SK-N-SH (cell line): ENCODE data around the gene TTC3. TPM values are rescaled to one million over a fixed set of nuclear protein-coding genes. Genes with fewer than 3 reads are reported as not detected.

ENCODE experiments used
- CTCF ChIA-PET: fragments of 300-600, 350-600 bp; formaldehyde crosslinking; extraction: SDS; loops from one replicate; lab custom pipeline; 2021; lab: Yijun Ruan, JAX
- POLR2A ChIA-PET: fragments of 350-600 bp; sonication (Branson Sonifier 250); formaldehyde crosslinking; extraction: SDS; loops from one replicate; lab custom pipeline; 2020; ENCODE audit warnings: antibody characterized with exemption, inconsistent platforms; lab: Yijun Ruan, JAX
- DNase-seq: peaks from one replicate; pipeline ENCODE4 v3.0.0; 2012
- H2AFZ ChIP-seq: fragments of 200-600 bp; sonication (generic); 2 replicates; pipeline ENCODE4 v1.8.1; 2016; ENCODE audit warnings: antibody characterized with exemption, mild to moderate bottlenecking, low read depth
- H3F3A ChIP-seq: fragments of 200-600 bp; sonication (generic); replicated peaks from 2 replicates; pipeline ENCODE3; 2016; ENCODE audit warnings: antibody characterized with exemption, mild to moderate bottlenecking; ENCODE audit not compliant: insufficient read depth
- H3K27ac ChIP-seq, 2 experiments: fragments of 200-500 bp in 1 of 2; fragments of 200-600 bp in 1 of 2; sonication (Bioruptor generic) in 1 of 2; sonication (generic), shearing (Covaris generic) in 1 of 2; 2 replicates each; pipeline versions ENCODE4 v1.5.1 to v1.6.1; 2014 to 2016; ENCODE audit warnings: low read depth in 2 of 2, inconsistent platforms in 1 of 2, low read length in 1 of 2, mild to moderate bottlenecking in 1 of 2, mixed read lengths in 1 of 2
- H3K27me3 ChIP-seq: fragments of 200-600 bp; sonication (generic), shearing (Covaris generic); 2 replicates; pipeline ENCODE4 v1.6.1; 2016; ENCODE audit warnings: mixed run types; ENCODE audit not compliant: insufficient read depth
- H3K36me3 ChIP-seq, 2 experiments: fragments of 200-500 bp in 1 of 2; fragments of 200-600 bp in 1 of 2; sonication (Bioruptor generic) in 1 of 2; sonication (generic) in 1 of 2; replicated peaks in 1 of 2; 2 replicates each; pipeline versions ENCODE3 to v1.5.1; 2014 to 2016; ENCODE audit warnings: low read length in 1 of 2, mild to moderate bottlenecking in 1 of 2; ENCODE audit not compliant: insufficient read depth in 2 of 2, control insufficient read depth in 1 of 2
- H3K4me1 ChIP-seq, 2 experiments: fragments of 200-500 bp in 1 of 2; fragments of 200-600 bp in 1 of 2; sonication (Bioruptor generic) in 1 of 2; sonication (generic), shearing (Covaris generic) in 1 of 2; 2 replicates each; pipeline versions ENCODE4 v1.5.1 to v1.6.1; 2014 to 2016; ENCODE audit warnings: low read depth in 1 of 2, low read length in 1 of 2, mixed run types in 1 of 2; ENCODE audit not compliant: insufficient read depth in 2 of 2, control insufficient read depth in 1 of 2
- H3K4me2 ChIP-seq: fragments of 200-600 bp; sonication (generic), shearing (Covaris generic); 2 replicates; pipeline ENCODE4 v1.6.1; 2017; ENCODE audit warnings: mixed run types
- H3K4me3 ChIP-seq, 2 experiments: fragments of 200-500 bp in 1 of 2; fragments of 200-600 bp in 1 of 2; sonication (Bioruptor generic) in 1 of 2; sonication (generic), shearing (Covaris generic) in 1 of 2; 2 replicates each; pipeline versions ENCODE4 v1.5.1 to v1.8.1; 2014 to 2016; ENCODE audit warnings: low read depth in 2 of 2, inconsistent platforms in 1 of 2, low read length in 1 of 2, mild to moderate bottlenecking in 1 of 2, mixed read lengths in 1 of 2, moderate library complexity in 1 of 2
- H3K79me2 ChIP-seq: fragments of 200-600 bp; sonication (generic); 2 replicates; pipeline ENCODE4 v1.8.1; 2017; ENCODE audit warnings: mild to moderate bottlenecking; ENCODE audit not compliant: insufficient read depth
- H3K9ac ChIP-seq: fragments of 200-600 bp; sonication (generic); 2 replicates; pipeline ENCODE4 v1.6.1; 2017; ENCODE audit warnings: mixed run types
- H3K9me2 ChIP-seq: fragments of 200-600 bp; sonication (generic); 2 replicates; pipeline ENCODE4 v1.6.1; 2017; ENCODE audit warnings: mixed run types
- H3K9me3 ChIP-seq: fragments of 200-600 bp; sonication (generic); 2 replicates; pipeline ENCODE4 v1.6.1; 2017; ENCODE audit warnings: mixed run types, mild to moderate bottlenecking, moderate library complexity
- H4K20me1 ChIP-seq: fragments of 200-600 bp; sonication (generic); 2 replicates; pipeline ENCODE4 v1.6.1; 2017; ENCODE audit warnings: mild to moderate bottlenecking, mixed run types; ENCODE audit not compliant: insufficient read depth
- ELF1 ChIP-seq: IDR thresholded peaks from 2 replicates; pipeline ENCODE4 v1.4.0; 2012
- EP300 ChIP-seq, 2 experiments: IDR thresholded peaks; 2 replicates each; pipeline versions ENCODE4 v1.4.0 to v1.6.1; 2012; ENCODE audit warnings: borderline replicate concordance in 1 of 2, low read depth in 1 of 2, low read length in 1 of 2
- EZH2phosphoT487 ChIP-seq: fragments of 200-600 bp; sonication (generic); IDR thresholded peaks from 2 replicates; pipeline ENCODE4 v1.6.1; 2017; ENCODE audit warnings: low read depth, mixed run types, mild to moderate bottlenecking, antibody characterized with exemption, moderate library complexity, borderline replicate concordance
- FOSL2 ChIP-seq: IDR thresholded peaks from 2 replicates; pipeline ENCODE4 v1.4.0; 2012; ENCODE audit warnings: low read depth, mild to moderate bottlenecking, moderate library complexity, borderline replicate concordance
- FOXJ3 ChIP-seq: sonication (generic); formaldehyde crosslinking; IDR thresholded peaks from 2 replicates; pipeline ENCODE4 v1.5.1; 2020; ENCODE audit warnings: mild to moderate bottlenecking, missing genetic modification reagents
- GATA2 ChIP-seq: sonication (generic); formaldehyde crosslinking; IDR thresholded peaks from 2 replicates; pipeline ENCODE4 v1.5.0; 2020; ENCODE audit warnings: mild to moderate bottlenecking, missing genetic modification reagents
- IRF3 ChIP-seq: fragments of 150-350 bp; IDR thresholded peaks from 2 replicates; pipeline ENCODE4 v1.6.1; 2016; ENCODE audit warnings: mild to moderate bottlenecking, low read depth, low read length
- JUND ChIP-seq: IDR thresholded peaks from 2 replicates; pipeline ENCODE4 v1.4.0; 2012
- MAX ChIP-seq: IDR thresholded peaks from 2 replicates; pipeline ENCODE4 v1.4.0; 2012; ENCODE audit warnings: low read depth
- MXI1 ChIP-seq: IDR thresholded peaks from 2 replicates; pipeline ENCODE4 v1.6.1; 2012; ENCODE audit warnings: mild to moderate bottlenecking, low read depth, low read length, improper control_type of control experiment
- NFIC ChIP-seq: IDR thresholded peaks from 2 replicates; pipeline ENCODE4 v1.4.0; 2012; ENCODE audit warnings: borderline replicate concordance
- NRF1 ChIP-seq: IDR thresholded peaks from 2 replicates; pipeline ENCODE4 v1.6.1; 2012; ENCODE audit warnings: low read depth, mild to moderate bottlenecking, low read length
- PBX3 ChIP-seq: IDR thresholded peaks from 2 replicates; pipeline ENCODE4; 2012
- RAD21 ChIP-seq: IDR thresholded peaks from 2 replicates; pipeline ENCODE4 v1.6.1; 2012; ENCODE audit warnings: mild to moderate bottlenecking, low read length
- SIN3A ChIP-seq: IDR thresholded peaks from 2 replicates; pipeline ENCODE4 v1.6.1; 2012; ENCODE audit warnings: low read depth, mild to moderate bottlenecking, low read length, moderate library complexity, borderline replicate concordance
- TAF1 ChIP-seq: IDR thresholded peaks from 2 replicates; pipeline ENCODE4 v1.6.1; 2012; ENCODE audit warnings: low read depth, mild to moderate bottlenecking, low read length, moderate library complexity, borderline replicate concordance
- TCF12 ChIP-seq: IDR thresholded peaks from 2 replicates; pipeline ENCODE4 v1.4.0; 2012
- USF1 ChIP-seq: IDR thresholded peaks from 2 replicates; pipeline ENCODE4 v1.4.0; 2012; ENCODE audit warnings: low read depth, borderline replicate concordance
- YY1 ChIP-seq: IDR thresholded peaks from 2 replicates; pipeline ENCODE4 v1.4.0; 2012; ENCODE audit warnings: low read depth, mild to moderate bottlenecking
- ZBTB33 ChIP-seq: IDR thresholded peaks from 2 replicates; pipeline ENCODE4 v1.4.0; 2012; ENCODE audit warnings: low read depth, borderline replicate concordance
- WGBS: methylation state at CpG from one replicate; pipeline ENCODE4 v1.1.6; 2017; ENCODE audit warnings: low lambda C conversion rate; 5-methylcytosine and 5-hydroxymethylcytosine counted together
- polyA plus RNA-seq, 3 experiments: library from polyadenylated mRNA; depleted of rRNA; stranded (reverse); fragments of >200 nt; gene quantifications; 2 replicates each; pipeline ENCODE4 v1.2.3, GENCODE V29; 2012

TTC3 gene
- polyA plus RNA-seq, 1 of the 3 experiments (the other 2 are of a cell fraction), result 35.7 TPM

GRCh38 chr21:37044643-37045042 is 28.4 kb upstream of the TTC3 start (continued):
- TF ChIP-seq RAD21, result no peak
- TF ChIP-seq ZBTB33, result no peak
- no peak for TF ChIP-seq MXI1
- no peak for TF ChIP-seq JUND

GRCh38 chr21:37045149-37045548 is 27.9 kb upstream of the TTC3 start:
- no peaks in the 10 kb centered on the region for H3K79me2 ChIP-seq
- H3K4me1 ChIP-seq, result no peaks in the 10 kb centered on the region; a peak in 1 of 4 replicates
- no peaks in the 10 kb centered on the region for H3K9me3 ChIP-seq
- H3K9ac ChIP-seq, result no peak overlapping the region
- WGBS, result 76% methylated on average over 6 of the region's 6 CpGs
- H3K27me3 ChIP-seq, result no peaks in the 10 kb centered on the region
- ChIA-PET POLR2A (no interaction called here), CTCF (interaction anchor here (0.6 kb wide), 1 partner anchor 10 kb away, joined by 3 read pairs; no protein-coding TSS in a partner anchor)
- H3K36me3 ChIP-seq, result no peaks in the 10 kb centered on the region
- no peaks in the 10 kb centered on the region for H4K20me1 ChIP-seq
- no peak overlapping the region for H2AFZ ChIP-seq
- H3K9me2 ChIP-seq, result no peaks in the 10 kb centered on the region
- TF ChIP-seq TAF1, result no peak
- TF ChIP-seq EZH2phosphoT487, result no peak
- no peak for TF ChIP-seq YY1
- no peak for TF ChIP-seq MAX
- no peak for TF ChIP-seq FOSL2
- no peak for TF ChIP-seq NRF1
- no peak for TF ChIP-seq SIN3A
- DNase-seq, result no peak
- no peak overlapping the region for H3K4me3 ChIP-seq
- H3K27ac ChIP-seq, result no peak overlapping the region
- no peaks in the 10 kb centered on the region for H3F3A ChIP-seq
- H3K4me2 ChIP-seq, result no peak overlapping the region

GRCh38 chr21:37045556-37045955 is 27.5 kb upstream of the TTC3 start:
- Histone ChIP-seq H3K27me3 (no peaks in the 10 kb centered on the region), H3K4me1 (no peaks in the 10 kb centered on the region; a peak in 1 of 4 replicates), H3K27ac (no peak overlapping the region), H3K9ac (no peak overlapping the region), H3K79me2 (no peaks in the 10 kb centered on the region), H3K4me2 (no peak overlapping the region), H3K36me3 (no peaks in the 10 kb centered on the region), H4K20me1 (no peaks in the 10 kb centered on the region), H2AFZ (no peak overlapping the region), H3K9me2 (no peaks in the 10 kb centered on the region), H3K9me3 (no peaks in the 10 kb centered on the region), H3K4me3 (no peak overlapping the region), H3F3A (no peaks in the 10 kb centered on the region)
- POLR2A ChIA-PET, result no interaction called here
- CTCF ChIA-PET, result interaction anchor here (0.6 to 1.4 kb wide), 3 partner anchors 9 to 69 kb away, joined by 3 to 4 read pairs (median 3); no protein-coding TSS in a partner anchor
- WGBS, result 69% methylated on average over 6 of the region's 6 CpGs
- no peak for DNase-seq
- TF ChIP-seq PBX3 (no peak), EP300 (IDR thresholded peaks at IDR 0.05; ENCODE audit: borderline replicate concordance in 1 of 2, low read depth in 1 of 2, low read length in 1 of 2) (no peak), GATA2 (CRISPR knock-in tag) (no peak), ELF1 (no peak), IRF3 (no peak), NFIC (no peak), USF1 (no peak), FOXJ3 (CRISPR knock-in tag) (no peak), JUND (no peak), YY1 (no peak), TCF12 (no peak), RAD21 (no peak), ZBTB33 (no peak)
